ENCODE measurements around the gene RAB40C. TPM values are rescaled to one million over a fixed set of nuclear protein-coding genes. Genes with fewer than 3 reads are reported as not detected.

The RAB40C gene
- total RNA-seq, 1 experiment from 2014 or later: 54.2 TPM

GRCh38 chr16:644556-644955 is 54.7 kb downstream of the RAB40C start:
- no peak for DNase-seq (ENCODE audit: low spot score)

GRCh38 chr16:645852-646678 is 56.2 kb downstream of the RAB40C start:
- DNase-seq (ENCODE audit: low spot score): peak; percentile 67

- no peak for DNase-seq (ENCODE audit: low spot score)
Measured at GRCh38 chr16:646679-647172, 56.9 kb downstream of the RAB40C start.

- DNase-seq (ENCODE audit: low spot score): peak; percentile 22
Measured at GRCh38 chr16:647173-647902, 57.5 kb downstream of the RAB40C start.

GRCh38 chr16:648071-648780 is 58.4 kb downstream of the RAB40C start:
- peak; percentile 75 for DNase-seq (ENCODE audit: low spot score)

GRCh38 chr16:648781-649589 is 59.1 kb downstream of the RAB40C start, which contains the start of gene WDR90:
TSS of gene WDR90 (plus strand) at chr16:649365. CDS start at chr16:649417, 52 bp downstream.
- peak; percentile 91 for DNase-seq (ENCODE audit: low spot score)

- peak; percentile 36 for DNase-seq (ENCODE audit: low spot score)
Measured at GRCh38 chr16:649631-650030, 59.8 kb downstream of the RAB40C start.

- no peak for DNase-seq (ENCODE audit: low spot score)
Measured at GRCh38 chr16:651844-652243, 62.0 kb downstream of the RAB40C start.

GRCh38 chr16:652454-653305 is 62.8 kb downstream of the RAB40C start:
- no peak for DNase-seq (ENCODE audit: low spot score)

GRCh38 chr16:654034-654433 is 64.2 kb downstream of the RAB40C start:
- DNase-seq (ENCODE audit: low spot score): no peak

GRCh38 chr16:657487-657886 is 67.6 kb downstream of the RAB40C start:
- DNase-seq (ENCODE audit: low spot score): no peak

GRCh38 chr16:658679-659571 is 69.1 kb downstream of the RAB40C start:
- DNase-seq (ENCODE audit: low spot score): no peak

GRCh38 chr16:659618-660017 is 69.8 kb downstream of the RAB40C start:
- DNase-seq (ENCODE audit: low spot score): no peak

- no peak for DNase-seq (ENCODE audit: low spot score)
Measured at GRCh38 chr16:660132-660458, 70.2 kb downstream of the RAB40C start.

- DNase-seq (ENCODE audit: low spot score): peak; percentile 91
Measured at GRCh38 chr16:660459-661183, 70.8 kb downstream of the RAB40C start.

- DNase-seq (ENCODE audit: low spot score): no peak
Measured at GRCh38 chr16:661184-661821, 71.4 kb downstream of the RAB40C start.

- no peak for DNase-seq (ENCODE audit: low spot score)
Measured at GRCh38 chr16:662095-662494, 72.2 kb downstream of the RAB40C start.

- DNase-seq (ENCODE audit: low spot score): no peak
Measured at GRCh38 chr16:662597-662996, 72.7 kb downstream of the RAB40C start.

Data from HT-29 (cell line).